Frontal cortex (tissue), 4 donors: ENCODE data around the gene HEATR5A. TPM values are rescaled to one million over a fixed set of nuclear protein-coding genes. Genes with fewer than 3 reads are reported as not detected.
"Not testable (repeated sequence)": the region's sequence is repeated elsewhere in the genome, so short reads cannot be mapped to it uniquely, and the experiment has no call there.

Experiments
- DNase-seq, 2 donors: peaks; one replicate each; pipeline ENCODE4 v3.0.0; 2012; ENCODE audit warnings: low spot score in 2 of 2
- FAIRE-seq: peaks from 2 replicates; lab custom pipeline; 2012; peaks lifted over from hg19 to GRCh38; lab: Jason Lieb, UNC
- total RNA-seq: library from RNA; depleted of rRNA; stranded (reverse); fragments of >200 nt; gene quantifications from one replicate; pipeline ENCODE4 v1.2.3, GENCODE V29; 2014
- donor health status: control.
- donor health status: control.
- donor health status: control.

Gene HEATR5A
- total RNA-seq, 1 donor from 2014 or later: 26.9 TPM

DNA sequence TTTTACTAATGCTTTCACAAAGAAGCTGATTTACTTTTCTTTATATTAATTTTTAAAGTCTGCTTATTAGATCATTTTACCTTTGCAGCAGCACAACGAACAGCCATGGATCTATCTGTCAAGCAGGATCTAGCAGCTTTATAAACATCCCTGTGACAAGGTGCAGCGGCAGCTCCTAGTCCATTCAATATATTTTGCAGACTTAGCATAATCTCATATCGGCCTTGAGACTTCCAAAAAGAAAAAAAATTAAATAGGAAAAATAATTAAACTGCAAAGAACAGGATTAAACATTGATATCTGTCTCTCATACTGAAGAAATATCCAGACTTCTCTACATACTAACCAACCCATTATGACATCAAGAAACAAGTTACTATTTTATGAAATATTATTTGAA is 25.2 kb downstream of the HEATR5A start:
- FAIRE-seq: no peak
- DNase-seq: no peak

DNA sequence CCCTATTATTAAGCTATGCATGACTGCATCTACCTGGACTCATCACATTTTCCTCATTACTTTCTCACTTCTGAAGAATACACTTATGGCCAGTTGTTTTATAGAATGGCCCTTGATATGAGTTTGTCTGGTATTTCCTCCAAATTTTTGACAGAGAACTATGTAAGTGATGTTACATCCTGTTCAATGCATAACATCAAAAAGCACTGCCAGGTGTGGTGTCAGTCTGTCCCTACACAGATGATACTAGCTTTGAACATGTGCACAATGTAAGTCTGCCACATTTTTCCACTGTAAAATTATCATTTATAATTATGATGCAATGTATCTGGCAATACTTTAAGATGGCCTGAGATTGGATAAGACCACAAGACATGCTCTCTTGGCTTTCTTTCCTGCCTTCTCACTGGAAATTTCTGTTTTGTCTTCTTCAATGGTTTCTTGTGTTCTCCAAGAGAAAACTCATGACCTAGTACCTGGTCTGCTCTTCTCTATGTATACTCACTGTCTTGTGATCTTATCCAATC is 28.3 kb downstream of the HEATR5A start:
- no peak for FAIRE-seq

DNA sequence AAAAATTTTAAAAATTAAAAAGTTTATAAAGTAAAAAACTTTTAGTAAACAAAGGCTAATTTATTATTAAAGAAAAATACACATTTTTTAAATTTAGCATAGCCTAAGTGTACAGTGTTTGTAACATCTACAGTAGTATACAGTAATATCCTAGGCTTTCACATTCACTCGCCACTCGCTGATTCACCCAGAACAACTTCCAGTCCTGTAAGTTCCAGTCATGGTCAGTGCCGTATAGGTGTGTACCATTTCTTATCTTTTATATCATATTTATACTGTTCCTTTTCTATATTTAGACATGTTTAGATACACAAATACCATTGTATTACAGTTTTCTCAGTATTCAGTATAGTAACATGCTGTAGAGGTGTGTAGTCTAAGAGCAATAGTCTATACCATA is 28.9 kb downstream of the HEATR5A start:
- no peak for FAIRE-seq
- no peak for DNase-seq

More for the DNA sequence above, 28.3 kb downstream of the HEATR5A start:
- no peak for DNase-seq

DNA sequence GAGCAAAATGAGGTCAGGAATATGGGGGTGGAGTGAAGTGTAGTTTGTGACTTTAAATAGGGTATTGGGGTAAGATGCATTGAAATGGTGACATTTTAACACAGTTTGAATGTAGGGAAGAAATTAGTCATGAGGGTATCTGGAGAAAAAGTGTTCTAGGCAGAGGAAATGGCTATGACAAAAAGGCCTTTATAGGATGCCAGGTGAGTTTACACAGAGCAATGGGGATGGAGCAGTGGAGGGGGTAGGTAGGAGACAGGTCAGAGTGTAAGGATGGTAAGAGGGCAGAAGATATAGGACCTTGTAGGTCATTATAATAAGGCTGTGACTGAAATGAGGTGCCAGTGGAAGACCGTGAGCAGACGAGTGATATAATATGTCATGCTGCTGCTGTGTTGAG is 30.4 kb downstream of the HEATR5A start:
- no peak for DNase-seq
- FAIRE-seq: no peak

DNA sequence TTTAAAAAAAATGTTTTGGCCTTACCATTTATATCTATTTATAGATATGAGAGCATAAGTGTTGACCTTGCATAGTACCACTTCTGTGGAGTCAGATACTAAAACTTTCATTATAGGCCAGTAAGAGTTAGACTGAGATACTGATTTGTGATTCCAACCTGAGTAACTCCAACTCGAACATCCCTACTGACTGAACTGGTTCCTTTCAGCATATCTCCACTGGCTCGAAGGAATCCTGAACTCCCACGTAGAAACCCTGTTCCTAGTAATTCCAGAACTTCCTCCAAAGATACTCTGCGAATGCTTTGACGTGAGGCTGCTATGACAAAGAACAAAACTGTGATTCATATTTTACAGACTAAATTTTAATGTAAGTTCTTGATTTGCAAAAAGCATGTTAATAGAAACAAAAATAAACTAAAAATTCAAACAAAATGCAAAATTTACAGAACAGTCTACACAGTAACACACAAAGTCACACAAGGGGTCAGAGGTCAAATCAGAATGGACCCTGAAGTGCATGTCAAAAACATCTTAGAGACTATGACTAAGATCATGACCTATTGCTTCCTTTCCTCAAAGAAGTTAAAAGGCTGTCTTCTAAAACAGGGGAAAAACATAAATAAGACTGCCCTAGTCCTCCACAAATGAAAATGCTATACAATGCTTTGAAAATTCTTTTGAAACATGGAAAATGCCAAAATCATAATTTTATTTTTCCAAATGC is 31.5 kb downstream of the HEATR5A start:
- FAIRE-seq (no peak), DNase-seq (no peak)

DNA sequence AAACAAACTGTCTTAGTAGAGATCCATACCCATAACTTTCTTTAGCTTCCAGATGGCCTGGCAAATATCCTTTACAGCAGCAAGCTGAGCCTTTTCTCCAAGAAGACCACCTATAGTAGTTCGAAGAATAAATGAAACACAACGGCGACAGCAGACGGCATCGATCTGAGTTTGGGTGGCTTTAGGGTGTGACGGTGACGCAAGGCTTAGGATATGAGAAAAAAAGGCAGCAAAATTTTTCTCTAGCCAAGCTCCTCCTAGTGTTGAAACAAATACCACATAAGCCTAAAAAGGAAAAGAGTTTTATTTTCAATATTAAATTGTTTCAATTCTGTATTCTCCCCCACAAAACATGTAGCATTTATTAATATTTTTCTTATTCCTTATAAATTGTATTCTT is 33.3 kb downstream of the HEATR5A start:
- DNase-seq: no peak
- no peak for FAIRE-seq

DNA sequence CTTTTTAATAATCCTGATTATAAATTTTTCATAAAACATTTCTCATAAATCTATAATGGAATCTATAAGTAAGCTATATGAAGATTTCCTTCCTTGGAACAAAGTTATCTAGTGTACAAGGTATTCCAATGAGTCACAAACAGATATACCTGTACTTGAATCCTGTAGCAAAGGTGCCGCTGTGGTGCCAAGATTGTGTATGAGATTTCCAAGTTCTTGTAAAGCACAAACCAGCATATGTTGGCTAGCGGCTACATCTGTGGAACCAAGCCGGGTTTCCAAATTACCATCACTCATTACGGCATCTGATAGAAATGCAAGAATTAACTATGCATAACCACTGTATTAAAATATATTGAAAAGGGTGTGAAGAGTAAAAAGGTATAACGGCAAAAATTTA is 34.1 kb downstream of the HEATR5A start:
- DNase-seq (no peak), FAIRE-seq (no peak)

DNA sequence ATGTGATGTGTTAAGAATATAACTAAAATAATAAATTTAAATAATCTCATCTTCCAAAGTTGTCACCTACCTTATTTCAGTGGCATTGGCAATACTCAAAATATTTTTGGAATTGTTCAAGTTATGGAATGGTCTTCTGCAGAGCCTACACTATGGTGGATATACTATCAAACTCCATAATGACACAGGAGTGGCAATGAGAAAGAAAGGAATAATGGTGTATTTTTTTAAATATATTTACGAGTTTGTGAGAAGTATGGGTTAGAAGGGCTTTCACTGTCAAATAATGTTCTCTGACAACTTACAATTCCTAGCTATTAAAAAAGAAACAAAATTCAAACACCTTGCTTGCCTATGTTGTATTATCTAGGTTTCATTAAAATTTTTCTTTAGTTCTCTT is 38.1 kb downstream of the HEATR5A start:
- no peak for FAIRE-seq

DNA sequence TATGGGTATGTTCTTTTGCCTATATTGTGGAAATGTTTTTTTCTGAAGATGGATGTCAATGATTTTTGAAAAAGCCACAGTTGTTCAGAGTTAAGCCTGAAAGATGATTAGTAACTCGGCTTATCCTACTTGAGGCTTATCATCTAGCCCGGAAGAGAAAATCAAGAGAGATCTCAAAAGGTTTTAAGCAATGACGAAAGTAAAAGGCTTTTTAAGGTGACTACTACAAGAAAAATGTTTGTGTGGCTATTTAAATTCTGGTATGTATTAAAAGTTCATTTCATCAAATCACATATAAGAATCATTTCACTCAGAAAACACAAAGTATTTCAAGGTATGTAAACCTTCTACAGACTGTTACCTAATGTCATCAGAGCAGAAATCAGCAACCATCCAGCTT is 40.2 kb downstream of the HEATR5A start:
- DNase-seq: no peak

More for the DNA sequence above, 38.1 kb downstream of the HEATR5A start:
- no peak for DNase-seq

DNA sequence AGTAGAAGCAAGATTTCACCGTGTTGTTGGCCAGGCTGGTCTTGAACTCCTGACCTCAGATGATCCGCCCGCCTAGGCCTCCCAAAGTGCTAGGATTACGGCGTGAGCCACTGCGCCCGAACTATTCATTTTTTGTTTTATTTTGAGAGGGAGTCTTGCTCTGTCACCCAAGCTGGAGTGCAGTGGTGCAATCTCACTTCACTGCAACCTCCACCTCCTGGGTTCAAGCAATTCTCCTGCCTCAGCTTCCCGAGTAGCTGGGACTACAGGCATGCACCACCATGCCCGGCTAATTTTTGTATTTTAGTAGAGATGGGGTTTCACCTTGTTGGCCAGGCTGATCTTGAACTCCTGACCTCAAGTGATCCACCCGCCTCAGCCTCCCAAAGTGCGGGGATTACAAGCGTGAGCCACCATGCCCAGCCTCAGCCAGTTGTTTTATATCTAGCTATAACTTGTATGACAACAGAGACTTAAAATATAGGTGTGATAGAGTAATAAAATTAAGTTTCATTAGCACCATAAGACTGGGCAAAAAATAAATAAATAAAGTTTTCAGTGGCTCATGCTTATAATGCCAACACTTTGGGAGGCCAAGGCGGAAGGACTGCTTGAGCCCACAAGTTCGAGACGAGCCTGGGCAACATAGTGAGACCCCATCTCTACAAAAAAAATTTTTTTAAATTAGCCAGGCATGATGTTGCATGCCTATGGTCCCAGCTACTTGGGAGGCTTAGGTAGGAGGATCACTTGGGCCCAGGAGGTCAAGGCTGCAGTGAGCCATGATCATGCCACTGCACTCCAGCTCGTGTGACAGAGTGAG is 41.0 kb downstream of the HEATR5A start:
- FAIRE-seq, DNase-seq: not testable (repeated sequence)

More for the DNA sequence above, 40.2 kb downstream of the HEATR5A start:
- FAIRE-seq: no peak

DNA sequence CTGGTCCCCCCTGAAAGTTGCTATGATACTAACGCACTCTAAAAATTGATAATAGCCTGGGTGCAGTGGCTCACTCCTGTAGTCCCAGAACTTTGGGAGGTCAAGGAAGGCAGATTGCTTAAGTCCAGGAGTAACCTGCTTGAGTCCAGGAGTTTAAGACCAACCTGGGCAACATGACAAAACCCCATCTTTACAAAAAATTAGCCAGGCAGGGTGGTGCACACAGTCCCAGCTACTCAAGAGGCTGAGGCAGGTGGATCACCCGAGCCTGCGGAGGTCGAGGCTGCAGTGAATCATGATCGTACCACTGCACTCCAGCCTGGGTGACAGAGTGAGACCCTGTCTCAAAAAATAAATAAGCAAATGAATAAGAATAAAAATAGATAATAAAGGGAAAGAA is 42.9 kb downstream of the HEATR5A start:
- DNase-seq: no peak
- FAIRE-seq: no peak

DNA sequence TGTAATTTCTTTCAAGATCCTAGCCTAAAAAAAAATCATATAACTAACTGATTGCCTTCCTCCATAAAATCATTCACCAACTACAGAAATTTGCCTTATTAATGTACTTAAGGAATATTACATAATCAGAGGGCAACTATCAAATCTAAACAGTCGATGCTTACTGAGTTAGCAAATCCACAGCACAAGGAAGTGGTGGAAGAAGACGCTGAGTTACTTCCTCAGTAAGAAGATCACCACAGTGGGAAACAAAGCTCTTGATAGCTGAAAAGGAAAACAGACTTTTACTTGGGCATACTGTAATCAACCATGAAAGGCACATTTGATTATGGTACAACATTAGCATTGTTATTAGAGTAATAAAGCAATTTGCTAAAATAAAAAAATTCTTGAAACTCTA is 48.7 kb downstream of the HEATR5A start:
- DNase-seq (no peak), FAIRE-seq (no peak)

DNA sequence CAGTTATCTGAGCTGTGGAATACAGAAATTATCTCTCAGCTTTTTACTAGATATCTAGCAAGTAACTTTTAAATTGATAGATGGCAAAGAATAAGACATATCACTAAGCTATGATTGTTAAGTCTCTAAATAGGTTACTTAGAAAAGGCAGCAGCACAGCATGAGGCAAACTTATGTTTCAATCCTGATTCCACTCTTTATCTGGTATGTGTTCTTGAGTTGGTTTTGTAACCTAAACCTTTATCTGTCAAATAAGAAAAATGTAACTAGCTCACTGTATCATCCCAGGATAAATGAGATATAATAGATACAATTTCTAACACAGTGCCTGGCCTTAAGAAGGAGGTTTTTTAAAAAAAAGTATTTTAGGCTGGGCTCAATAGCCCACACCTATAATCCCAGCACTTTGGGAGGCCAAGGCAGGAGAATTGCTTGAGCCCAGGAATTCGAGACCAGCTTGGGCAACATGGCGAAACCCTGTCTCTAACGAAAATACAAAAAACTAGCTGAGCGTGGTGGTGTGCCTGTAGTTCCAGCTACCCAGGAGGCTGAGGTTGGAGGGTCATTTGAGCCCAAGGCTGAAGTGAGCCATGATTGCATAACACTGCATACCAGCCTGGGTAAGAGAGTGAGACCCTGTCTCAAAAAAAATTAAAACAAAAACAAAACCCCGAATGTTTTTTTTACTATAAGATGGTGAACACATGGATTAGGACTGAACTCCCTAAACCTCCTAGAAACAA is 56.8 kb downstream of the HEATR5A start:
- FAIRE-seq (no peak), DNase-seq (no peak)

DNA sequence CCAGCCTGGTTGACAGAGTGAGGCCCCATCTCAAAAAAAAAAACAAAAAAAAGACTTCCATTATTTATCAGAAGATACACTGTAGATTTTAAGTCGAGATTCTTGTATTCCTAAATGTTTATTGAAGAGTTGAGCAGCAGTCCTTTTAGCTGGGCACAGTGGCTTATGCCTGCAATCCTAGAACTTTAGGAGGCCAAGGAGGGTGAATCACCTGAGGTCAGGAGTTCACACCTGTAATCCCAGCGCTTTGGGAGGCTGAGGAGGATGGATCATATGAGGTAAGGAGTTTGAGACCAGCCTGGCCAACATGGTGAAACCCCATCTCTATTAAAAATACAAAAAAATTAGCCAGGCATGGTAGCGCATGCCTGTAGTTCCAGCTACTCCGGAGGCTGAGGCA is 57.6 kb downstream of the HEATR5A start:
- FAIRE-seq (no peak), DNase-seq (no peak)

DNA sequence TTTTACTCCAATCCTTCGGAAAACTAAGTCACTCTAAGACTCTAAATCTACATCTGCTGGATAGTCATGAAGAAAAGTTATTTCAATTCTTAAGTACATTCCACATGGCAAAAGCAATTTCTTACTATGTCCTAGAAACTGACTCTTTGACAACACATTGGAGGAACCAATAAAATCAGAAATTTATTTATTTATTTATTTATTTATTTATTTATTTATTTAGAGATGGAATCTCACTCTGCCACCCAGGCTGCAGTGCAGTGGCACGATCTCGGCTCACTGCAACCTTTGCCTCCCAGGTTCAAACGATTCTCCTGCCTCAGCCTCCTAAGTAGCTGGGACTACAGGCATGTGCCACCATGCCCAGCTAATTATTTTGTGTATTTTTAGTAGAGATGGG is 58.6 kb downstream of the HEATR5A start:
- not testable (repeated sequence) for DNase-seq, FAIRE-seq

DNA sequence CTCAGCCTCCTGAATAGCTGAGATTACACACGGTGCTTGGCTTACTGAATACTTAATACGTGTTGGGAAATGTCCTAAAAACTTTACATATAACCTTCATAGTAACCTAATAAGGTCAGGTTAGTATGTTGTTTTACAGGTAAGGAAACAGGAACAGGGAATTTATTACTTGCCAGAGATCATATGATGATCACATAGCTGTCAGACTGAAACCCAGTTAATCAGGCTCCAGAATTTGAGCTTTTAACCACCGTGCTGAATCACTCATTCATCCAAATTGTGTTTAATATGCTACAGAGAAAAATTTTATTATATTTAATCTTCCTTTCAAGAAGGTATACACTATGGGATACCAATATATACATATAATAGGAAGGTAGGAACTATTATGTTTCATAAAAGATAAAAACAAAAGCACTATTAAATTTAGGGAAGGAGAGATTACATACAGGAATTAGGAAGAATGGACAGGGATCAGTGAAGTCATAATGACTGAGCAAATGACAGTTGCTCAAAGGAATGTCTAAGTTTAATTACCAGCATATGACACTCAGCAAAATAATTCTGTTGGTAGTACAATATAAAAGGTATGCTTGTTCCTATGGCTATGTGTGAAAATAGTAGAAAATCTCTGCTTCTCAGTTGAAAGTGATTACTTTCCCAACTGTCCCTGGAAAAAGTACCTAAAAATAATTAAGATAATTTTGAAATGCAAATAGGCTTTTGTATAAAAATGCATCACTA is 59.3 kb downstream of the HEATR5A start:
- DNase-seq: no peak
- FAIRE-seq: no peak

DNA sequence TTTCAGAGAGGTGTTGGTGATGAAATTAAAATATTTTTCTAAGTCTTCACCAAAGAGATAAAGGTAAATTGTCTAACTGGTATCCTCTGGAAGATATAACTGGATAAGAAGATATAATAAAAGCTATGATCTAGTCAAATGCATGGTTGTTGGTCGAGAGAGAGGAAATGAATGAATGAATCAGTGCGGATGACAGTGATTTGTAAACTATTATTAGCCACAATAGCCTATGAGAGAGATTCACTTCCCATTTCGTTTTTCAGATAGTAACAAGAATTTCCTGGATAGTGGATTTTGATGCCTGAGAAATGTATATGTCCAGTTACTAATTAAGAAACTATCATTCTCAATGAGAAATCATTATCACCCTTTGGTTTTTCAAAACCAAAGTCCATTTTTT is 63.1 kb downstream of the HEATR5A start:
- DNase-seq (no peak), FAIRE-seq (no peak)

DNA sequence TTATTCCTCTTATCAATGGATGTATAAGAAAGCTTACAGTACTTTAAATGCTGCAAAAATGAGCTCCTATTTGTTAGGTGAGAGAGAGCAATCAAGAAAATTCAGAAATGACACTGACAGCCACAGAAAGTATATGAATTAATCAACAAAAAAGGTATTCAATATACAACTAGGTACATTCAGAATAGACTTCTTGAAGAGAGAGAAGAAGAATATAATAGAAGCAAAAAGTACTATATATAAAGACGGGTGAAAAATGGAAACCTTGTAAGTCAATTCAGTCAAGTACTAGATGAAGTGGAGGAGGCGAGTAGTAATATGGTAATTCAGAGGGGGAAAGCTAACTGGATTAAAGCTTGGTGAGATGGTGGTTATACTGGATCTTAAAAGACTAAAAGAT is 74.3 kb downstream of the HEATR5A start:
- no peak for FAIRE-seq

DNA sequence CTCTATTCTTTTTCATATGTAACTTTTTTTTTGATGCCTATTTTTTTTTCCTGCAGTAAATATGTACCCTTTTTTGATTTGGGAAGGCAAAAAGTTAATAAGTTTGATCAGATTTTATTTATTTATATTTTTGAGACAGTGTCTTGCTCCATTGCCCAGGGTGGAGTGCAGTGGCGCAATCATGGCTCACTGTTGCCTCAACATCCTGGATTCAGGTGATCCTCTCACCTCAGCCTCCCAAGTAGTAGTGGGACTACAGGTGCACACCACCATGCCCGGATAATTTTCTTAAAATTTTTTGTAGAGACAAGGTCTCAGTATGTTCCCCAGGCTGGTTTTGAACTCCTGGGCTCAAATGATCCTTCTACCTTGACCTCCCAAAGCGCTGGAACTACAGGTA is 79.1 kb downstream of the HEATR5A start:
- FAIRE-seq (no peak), DNase-seq (no peak)

More for the DNA sequence above, 74.3 kb downstream of the HEATR5A start:
- DNase-seq: no peak
